Measurements from ENCODE around the gene CDK5.
A peak's percentile ranks its signal among the peaks of the same experiment; 100 is the strongest.
"Not testable (repeated sequence)": the region's sequence is repeated elsewhere in the genome, so short reads cannot be mapped to it uniquely, and the experiment has no call there.

CDK5 gene

DNA sequence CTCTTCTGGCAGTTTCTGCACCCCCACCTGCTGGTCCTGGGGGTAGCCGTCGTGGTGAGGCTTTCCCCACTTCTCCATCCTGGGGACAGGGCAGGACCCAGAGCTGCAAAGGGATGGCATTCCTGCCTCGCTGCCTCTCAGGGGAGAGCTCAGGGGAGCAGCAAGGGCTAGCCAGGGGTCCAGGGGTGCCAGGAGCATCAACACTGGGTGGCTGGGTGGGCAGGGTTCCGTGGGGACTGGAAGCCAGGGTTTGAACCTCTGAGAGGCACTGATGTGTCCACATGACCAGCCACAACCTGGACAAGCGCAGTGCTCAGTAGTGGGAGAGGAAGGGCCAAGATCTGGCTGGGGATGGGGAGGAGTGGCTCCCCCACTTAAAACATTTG, 23.8 kb downstream of the CDK5 start:
- no peak for FAIRE-seq

DNA sequence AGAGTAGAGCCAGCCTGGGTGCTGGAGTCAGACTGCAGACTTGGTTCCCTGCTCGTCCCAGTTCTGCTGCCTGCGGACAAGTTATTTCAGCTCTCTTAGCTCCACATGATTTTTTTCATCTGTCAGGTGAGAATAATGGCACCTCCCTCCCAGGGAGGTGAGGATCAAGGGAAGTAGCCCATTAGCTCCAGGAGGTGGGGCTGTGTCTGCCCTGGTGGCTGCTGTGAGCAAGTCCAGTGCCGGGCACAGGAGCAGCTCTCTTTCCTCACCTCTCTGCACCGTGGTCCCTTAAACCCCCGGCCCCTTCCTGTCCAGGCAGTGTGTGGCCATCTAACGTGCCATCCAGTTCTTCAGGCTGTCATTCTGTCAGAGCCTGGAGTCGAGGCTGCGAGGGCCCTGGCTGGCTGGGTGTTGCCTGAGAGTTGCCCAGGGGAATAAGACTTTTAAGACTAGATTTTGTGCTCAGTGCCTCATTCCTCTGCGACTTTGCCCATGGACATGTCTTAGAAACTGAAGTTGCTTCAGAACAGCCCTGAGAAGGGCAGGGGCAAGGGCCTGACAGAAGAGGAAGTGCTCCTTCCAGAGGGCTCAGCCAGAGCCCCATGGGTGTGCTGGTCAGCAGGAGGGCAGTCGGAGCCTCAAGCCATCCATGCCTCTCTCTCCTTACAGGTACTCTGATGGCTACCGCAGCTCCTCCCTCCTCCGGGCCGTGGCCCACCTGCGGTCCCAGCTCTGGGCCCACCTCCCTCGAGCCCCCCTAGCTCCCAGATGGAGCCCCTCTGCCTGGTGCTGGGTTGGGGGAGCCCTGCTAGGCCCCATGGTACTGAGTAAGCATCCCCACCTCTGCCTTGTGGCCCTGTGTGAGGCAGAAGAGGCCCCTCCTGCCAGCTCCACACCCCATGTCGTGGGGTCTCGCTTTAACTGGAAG, 24.5 kb downstream of the CDK5 start:
- FAIRE-seq: no peak

DNA sequence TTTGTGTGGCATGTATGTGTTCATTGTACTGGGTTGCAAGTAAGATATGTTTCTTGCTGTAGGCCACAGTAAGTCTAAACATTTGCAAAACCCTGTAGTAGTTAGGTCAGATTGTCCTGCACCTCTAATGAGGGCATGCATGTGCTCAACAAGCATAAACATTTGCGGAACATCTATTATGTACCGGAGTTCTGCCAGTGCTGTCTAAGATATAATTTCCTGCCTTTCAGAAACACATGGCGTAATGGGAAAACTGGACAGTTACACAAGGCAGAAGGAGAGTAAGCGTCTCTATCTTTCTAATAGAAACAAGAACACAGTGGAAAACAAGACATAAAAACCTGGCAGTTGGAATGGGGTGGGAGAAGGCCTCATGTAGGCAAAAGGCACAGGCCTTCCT, 26.7 kb downstream of the CDK5 start:
- peak; percentile 50 for FAIRE-seq

DNA sequence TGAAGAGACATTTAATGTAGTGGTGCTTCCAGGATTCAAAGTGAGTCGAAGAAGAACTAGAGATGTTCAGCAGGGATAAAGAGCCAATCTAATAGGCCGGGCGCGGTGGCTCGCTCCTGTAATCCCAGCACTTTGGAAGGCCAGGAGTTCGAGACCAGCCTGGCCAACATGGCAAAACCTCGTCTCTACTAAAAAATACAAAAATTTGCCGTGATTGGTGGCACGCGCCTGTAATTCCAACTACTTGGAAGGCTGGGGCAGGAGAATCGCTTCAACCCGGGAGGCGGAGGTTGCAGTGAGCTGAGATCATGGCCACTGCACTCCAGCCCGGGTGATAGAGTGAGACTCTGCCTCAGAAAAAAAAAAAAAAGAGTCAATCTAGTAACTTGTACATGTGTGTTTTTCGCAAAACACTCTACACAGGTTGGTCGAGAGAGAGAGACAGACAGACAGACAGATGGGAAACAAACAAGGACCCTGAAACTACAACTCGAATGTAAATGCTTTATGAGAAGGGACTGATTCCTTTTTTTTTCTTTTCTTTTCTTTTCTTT, 28.7 kb downstream of the CDK5 start:
- FAIRE-seq: no peak

DNA sequence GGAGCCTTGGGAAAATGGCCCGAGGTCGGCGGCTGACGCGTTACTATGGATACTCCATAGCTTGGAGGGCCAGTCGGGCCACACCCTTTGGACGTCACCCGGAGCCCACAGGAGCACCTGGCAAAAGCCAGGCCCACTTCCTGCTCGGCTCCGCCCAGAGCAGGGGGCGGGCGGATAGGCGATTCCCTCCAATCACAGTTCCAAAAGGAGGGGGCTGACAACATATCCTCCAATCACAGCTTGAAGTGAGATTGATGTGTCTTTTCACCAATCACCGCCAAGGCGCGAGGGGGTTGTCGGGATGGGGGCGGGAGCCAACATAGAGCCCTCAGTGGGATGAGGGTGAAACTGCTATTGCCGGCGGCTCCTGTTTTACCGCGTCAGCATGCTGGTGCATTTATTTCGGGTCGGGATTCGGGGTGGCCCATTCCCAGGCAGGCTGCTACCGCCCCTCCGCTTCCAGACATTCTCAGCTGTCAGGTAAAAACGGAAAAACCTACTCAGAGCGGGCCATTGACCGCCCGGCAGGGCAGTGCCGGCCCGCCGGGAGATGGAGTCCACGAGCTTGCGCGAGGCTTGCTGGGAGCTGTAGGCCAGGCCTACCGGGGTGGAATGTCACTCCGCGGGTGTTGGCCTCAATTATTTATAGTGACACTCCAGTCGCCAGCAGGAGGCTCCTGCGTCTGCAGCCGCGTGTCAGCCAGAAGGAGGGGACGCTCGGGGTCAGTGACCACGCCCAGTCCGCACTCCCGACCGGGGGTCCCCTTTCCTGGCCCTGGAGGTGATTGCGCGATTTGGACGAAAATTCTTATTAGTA, 29.4 kb downstream of the CDK5 start, which contains the start of gene ABCB8:
Gene ABCB8 (plus strand): TSS at position 320 of the 817 bp plus-strand sequence. CDS start 66 bp downstream, at position 386.
- peak; percentile 95 for FAIRE-seq

DNA sequence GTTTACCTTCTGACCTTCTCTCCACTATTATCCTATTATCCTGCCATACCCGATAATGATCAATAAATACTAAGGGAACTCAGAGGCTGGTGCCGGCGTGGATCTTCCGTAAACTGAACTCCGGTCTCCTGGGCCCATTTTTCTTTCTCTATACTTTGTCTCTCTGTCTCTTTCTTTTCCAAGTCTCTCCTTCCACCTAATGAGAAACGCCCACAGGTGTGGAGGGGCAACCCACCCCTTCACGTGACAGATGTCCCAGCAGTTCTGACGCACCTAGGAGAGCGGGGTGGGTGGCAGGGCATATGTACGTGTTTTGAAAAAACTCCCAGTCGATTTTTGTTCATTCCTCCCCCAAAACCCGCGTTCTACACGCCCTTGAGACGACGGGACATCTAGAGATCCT, 30.0 kb downstream of the CDK5 start:
- not testable (repeated sequence) for FAIRE-seq

DNA sequence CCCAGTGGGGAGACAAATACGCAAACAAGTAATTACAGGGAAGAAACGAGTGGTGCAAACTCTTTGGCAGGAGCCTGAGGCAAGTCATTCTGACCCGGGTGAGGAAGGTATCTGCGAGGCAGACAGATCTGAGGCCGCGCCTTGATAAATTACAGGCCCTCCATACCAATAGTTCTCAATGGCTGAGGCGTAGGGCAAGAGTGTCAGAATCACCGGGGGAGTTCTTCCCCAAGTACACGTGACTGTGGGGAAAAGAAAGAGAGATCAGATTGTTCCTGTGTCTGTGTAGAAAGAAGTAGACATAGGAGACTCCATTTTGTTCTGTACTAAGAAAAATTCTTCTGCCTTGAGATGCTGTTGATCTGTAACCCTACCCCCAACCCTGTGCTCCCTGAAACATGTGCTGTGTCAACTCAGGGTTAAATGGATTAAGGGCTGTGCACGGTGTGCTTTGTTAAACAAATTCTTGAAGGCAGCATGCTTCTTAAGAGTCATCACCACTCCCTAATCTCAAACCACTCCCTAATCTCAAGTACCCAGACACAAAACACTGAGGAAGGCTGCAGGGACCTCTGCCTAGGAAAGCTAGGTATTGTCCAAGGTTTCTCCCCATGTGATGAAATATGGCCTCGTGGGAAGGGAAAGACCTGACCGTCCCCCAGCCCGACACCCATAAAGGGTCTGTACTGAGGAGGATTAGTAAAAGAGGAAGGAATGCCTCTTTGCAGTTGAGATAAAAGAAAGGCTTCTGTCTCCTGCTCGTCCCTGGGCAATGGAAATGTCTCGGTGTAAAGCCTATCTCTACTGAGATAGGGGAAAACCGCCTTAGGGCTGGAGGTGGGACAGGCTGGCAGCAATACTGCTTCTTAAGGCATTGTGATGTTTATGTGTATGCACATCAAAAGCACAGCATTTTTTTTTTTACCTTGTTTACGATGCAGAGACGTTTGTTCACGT, 30.6 kb downstream of the CDK5 start:
- FAIRE-seq: not testable (repeated sequence)

DNA sequence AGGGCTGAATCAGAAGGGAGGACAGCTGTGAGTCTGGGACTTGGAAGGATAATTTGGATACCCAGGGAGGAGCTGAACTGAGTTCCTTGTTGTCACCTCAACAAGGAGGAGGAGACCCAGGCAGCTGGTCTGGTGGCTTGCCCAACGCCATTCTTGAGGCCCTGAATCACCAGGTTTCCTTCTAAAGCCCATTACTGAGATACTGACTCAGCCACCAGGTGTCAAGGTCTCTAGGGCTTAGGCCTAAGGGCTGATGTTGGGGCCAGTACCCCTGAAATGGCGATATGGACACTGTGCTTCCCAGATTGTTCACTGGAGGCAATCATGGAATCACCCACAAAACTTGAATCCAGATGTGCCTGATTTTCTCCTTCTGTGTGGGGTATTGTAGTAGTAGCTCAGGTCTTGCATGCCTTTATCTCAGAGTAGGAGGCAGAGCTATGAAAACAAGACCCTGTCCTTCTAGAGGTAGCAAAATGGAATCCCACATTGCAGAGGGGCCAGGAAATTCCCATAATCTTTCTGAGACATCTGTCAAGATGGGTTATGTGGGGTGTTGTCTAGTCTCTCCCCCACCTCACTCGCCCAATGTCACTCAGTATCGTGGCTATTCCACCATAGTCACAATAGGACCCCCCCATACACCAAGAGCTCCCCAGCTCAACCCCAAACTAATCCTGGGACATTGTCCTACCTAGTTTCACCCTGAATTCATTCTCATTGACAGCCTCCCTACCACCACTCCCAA, 31.6 kb downstream of the CDK5 start:
- no peak for FAIRE-seq

DNA sequence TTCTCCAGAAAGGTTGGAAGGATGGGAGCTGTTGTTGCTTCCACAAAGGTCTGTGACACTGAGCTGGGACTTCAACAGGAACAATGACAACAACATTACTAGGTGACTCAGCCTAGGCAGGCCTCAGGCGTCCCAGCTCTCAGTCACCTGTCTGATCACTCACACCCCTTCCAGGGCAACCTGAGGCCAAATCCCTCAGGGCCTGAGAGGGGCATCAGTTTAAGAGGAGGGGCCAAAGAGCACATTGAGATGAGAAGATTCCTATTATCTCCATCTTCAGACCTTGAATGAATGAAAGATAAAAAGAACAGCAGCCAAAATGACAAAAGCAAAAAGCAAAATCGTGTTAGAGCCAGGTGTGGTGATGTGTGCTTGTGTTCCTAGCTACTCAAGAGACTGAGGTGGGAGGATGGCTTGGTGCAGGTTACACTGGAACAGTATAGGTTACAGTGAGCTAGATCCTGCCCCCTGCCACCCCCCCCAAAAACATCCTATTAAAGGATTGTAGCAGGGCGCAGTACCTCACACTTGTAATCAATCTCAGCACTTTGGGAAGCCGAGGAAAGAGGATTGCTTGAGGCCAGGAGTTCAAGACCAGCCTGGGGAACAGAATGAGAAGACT, 33.2 kb downstream of the CDK5 start, which contains the start of gene ATG9B:
Gene ATG9B (minus strand): TSS at position 60 of the 622 bp plus-strand sequence. CDS start 71 bp downstream, outside the sequence.
- FAIRE-seq: no peak

DNA sequence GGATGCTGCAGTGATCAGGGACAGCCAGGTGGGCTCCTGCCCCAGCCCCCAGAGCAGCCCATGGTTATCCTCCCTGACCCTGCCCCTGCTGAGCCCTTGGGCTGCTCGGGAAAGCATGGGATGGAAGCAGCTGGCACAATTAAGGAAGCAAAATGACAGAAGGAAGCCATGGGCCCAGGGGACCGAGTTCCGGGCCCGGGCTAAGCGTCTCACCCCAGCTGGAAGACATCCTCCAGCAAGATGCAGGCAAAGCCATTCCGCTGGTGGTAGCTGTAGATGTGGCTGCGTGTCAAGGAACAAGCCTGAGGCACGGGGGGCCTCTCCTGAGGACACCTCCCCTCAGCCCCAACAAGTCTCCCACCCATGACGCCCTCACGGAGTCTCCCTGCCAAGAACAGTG, 34.5 kb downstream of the CDK5 start:
- FAIRE-seq: no peak

DNA sequence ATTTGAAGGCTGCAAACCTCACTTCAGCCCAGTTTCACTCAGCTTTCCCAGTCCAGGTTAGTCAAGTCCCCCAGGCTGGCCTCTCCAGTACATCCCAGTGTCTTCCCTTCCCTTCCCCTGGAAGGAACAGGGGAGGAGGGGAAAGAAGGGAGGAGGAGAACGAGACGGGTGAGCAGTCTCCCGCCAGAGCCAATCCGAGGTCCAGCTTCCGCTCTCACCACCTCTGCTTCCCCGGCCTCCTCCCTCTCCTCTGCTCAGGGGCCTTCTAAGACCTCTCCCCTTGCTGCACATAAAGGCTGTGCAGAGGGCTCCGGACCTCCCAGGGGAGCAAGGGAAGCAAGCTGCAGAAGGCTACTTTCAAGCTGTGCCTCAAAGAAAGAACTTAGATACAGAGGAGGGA, 37.5 kb downstream of the CDK5 start:
- FAIRE-seq: no peak

DNA sequence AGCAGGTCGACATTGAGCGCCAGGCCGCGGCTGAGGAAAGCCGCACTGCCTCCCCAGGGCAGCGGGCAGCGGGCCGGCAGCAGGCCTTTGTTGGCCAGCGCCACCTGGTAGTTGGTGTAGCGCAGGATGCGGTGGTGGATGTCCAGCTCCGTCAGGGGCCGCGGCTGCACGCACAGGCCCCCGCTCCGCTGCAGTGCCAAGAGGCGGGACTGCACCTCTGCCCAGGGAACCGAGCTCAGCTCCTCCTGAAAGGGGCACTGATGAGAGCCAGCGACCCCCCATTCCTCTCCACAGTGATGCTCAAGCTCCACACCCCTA, 38.6 kb downstream of the CDK5 start:
- FAIRE-seq: no peak

DNA sequence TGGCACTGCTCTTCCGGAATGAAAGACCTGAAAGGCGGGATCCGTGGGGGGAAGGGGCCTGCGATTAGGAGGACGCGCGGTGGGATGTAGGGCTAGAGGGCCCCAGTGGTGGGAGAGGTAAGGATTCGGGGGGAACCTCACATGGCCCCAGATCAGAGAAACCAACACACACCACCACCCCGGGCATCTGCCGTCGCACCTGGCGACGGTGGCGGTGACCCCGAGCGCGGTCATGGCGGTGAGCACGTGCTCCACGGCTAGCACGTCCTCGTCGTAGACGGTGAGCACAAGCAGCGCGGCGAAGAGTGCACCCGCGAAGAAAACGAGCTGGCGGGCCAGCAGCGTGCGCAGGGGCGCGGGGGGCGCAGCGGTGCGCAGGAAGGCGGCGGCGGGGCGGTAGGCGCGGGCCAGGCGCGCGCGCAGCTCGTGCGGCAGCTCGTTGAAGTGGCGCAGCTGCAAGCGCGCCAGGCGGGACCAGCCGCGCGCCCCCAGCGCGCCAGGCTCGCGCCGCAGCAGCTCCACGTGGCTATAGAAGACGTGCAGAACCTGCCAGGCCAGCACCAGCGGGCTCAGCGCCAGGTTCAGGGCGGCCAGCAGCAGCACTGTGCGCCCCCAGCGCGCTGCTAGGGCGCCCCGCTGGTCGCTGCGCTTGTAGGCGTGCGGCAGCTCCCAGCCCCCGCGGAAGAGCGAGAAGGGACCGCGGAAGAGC, 39.1 kb downstream of the CDK5 start:
- no peak for FAIRE-seq

DNA sequence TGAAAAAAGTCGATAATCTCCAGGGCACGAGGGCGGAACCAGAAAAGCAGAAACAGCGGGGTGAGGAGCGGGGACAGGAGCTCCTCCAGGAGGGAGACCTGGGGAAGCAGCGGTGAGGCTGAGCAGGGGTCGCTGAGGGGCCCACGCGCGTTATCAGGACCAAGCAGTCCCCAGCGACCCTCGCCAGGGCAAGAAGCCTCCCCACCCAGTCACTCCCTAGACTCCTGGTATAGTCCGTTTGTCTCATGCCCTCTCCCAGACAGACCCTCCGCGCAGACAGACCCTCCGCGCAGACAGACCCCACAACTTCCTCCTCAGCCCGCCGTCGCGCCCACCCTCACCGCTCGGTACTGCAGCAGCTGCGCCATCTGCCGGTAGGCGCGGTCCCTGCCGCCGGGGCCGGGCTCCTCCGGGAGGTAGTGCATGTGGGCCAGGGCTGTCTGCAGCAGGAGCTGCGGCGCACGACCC, 39.7 kb downstream of the CDK5 start:
- FAIRE-seq: no peak

DNA sequence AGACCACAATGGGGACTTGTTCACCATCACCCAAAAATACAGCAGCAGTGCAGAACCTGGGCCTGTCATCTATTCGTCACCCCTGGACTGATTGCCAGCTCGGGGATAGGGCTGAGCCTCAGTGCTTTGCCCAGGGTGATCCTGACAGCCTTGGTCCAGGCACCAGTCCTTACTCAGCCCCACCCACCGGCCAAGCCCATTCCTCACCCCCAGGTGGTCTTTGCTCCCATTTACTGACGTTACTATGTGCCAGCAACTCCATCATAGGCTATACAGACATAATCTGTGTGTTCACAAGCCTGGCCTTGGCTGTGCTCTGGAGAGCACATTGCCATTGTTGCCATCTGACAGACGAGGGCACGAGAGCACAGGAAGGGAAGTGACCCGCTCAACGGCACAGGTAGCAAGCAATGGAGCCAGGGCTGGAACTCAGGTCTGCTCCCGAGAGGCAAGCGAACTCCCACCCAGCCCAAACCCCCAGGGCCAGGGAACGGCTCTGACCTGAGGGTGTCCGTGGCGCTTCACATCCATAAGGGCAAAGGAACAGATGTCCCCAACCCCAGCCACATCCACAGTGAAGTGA, 40.2 kb downstream of the CDK5 start:
- FAIRE-seq: no peak

DNA sequence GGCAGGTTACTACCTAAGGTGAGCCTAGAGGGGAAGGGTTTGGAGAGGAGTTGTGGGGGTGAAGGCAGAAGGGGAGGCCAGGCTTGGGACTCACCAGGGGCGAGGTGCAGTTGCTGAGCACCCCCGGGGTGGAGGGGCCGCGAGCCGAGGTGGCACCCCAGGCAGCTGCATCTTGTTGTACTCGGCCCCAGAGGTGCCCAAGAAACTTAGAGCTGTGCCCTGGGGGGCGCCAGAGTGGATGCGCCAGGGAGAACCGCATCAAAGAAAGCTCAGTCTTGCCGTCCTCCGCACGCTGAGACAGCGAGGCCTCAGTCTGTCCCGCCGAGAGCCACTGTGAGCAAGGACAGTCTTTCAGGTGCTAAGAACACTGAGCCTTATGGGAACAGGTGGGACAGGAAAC, 40.8 kb downstream of the CDK5 start:
- no peak for FAIRE-seq

DNA sequence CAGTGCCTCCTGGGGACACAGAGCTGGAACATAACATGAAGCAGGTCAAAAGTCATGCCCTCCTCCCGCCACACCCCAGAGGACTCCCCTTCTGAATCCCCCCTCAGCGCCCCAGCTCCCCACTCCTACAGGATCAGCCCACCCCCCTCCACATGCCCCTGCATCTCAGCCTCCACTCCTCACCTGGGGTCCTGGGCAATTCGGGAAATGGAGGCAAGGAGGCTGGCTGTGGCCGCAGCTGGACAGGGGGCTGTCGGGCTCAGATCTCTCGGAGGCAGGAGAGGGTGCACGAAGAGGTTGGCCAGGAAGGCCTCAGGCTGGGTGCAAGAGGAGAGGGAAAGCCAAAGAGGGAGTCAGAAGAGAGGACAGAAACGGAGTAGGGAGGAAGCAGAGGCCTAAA, 41.2 kb downstream of the CDK5 start:
- no peak for FAIRE-seq

DNA sequence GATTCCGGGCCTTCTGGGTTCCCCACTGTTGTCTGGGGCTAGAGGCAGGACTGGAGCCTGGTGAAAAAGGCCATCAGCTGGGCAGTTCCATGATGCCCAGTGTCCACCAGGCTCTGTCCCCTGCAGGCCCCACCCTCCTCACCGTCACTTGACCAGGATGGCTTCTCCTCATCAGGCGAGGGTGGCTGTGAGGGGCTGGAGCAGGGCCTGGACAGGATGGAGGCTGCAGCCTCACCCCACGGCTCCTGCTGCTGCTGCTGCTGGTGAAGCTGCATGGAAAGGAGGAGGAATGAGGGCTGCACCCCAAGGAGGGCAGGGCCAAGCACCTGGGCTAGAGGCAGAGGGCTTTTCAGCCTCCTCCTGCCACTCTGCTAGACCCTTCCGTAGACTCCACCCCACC, 41.7 kb downstream of the CDK5 start:
- no peak for FAIRE-seq

DNA sequence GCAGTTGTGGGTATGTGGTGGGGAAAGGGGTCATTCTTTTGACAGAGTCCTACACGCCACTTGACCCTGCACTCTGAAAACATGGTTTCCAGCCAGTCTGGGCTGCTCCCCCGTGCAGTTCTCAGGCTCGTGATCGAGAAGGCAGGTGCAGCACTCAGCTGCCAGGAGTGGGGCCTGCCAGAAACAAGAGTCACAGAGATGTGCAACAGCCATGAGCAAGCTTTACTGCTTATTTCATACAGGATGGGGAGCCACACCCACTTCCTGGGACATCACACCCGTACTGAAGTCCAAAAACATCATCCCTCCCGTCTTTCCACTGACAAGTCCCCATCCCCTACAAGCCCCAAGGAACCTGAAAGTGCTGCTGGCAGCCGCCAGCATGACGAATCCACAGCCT, 42.7 kb downstream of the CDK5 start:
- FAIRE-seq: no peak
